NAMALWA (cell line): ENCODE results near the gene TRH.

Experiments used
- DNase-seq: peaks from one replicate; pipeline ENCODE4 v3.0.0-alpha.2; 2015; ENCODE audit warnings: low spot score

The TRH gene, protein sequence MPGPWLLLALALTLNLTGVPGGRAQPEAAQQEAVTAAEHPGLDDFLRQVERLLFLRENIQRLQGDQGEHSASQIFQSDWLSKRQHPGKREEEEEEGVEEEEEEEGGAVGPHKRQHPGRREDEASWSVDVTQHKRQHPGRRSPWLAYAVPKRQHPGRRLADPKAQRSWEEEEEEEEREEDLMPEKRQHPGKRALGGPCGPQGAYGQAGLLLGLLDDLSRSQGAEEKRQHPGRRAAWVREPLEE

DNA sequence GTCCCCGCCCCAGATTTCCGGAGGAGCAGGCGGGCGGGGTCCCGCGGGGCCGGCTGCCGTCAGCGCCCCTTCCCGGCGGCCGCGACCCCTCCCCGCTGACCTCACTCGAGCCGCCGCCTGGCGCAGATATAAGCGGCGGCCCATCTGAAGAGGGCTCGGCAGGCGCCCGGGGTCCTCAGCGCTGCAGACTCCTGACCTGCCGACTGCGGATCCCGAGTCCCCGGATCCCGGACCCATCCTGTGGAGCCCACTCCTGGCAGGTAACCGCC is at the start of gene TRH:
Gene TRH (plus strand): TSS at position 157 of the 269 bp plus-strand sequence. CDS start 1,097 bp downstream, outside the sequence.
- no peak for DNase-seq

DNA sequence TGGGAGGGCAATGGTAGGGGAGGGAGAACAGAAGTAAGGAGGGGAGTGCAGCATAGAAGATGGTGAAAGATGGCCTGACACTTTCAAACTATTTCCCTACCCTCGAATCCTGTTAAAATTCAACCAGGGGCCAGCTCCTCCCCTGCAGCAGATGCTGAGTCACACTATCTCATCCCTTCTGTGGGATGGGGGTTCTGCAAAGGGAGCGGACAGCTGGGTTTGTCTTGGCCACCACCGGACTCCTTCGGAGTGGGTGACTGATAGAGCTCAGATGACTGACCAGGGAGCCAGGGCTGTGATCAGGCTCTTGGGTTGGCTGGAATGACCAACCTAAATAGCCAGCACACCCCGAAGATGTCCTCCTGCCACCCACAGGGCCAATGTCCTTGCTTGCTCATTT is 47.4 kb upstream of the TRH start:
- no peak for DNase-seq

DNA sequence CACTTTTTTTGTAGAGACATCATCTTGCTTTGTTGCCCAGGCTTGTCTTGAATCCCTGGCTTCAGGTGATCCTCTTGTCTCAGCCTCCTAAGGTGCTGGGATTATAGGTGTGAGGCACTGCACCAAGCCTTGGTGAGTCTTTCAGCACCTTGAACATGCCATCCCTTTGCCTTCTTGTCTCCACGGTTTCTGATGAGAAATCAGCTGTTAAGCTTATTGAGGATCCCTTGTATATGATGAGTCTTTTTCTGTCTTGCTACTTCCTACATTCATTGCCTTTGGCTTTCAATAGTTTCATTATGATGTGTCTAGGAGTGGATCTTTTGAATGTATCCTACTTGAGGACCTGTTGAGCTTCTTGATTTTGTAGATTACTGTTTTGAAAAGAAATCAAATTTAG is 45.1 kb upstream of the TRH start:
- no peak for DNase-seq

DNA sequence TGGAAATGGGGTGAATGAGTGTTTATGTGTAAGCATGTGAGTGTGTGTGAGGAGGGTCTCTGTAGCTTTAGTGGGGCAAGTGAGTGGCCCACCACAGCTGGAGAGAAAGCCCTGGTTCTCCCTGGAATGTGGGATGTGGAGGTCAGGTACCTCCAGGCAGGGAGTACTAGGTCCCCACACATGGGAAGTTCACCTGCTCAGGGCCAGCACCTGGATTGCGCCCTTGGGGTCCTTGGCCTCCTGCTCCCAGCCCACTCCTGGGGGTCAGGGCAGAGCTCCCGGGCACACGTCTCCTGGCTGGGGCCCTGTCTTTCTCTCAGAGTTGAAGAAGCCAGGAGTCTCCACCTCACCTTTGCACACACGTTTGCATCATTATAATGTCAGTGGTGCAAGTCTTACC is 41.0 kb upstream of the TRH start:
- DNase-seq = no peak

DNA sequence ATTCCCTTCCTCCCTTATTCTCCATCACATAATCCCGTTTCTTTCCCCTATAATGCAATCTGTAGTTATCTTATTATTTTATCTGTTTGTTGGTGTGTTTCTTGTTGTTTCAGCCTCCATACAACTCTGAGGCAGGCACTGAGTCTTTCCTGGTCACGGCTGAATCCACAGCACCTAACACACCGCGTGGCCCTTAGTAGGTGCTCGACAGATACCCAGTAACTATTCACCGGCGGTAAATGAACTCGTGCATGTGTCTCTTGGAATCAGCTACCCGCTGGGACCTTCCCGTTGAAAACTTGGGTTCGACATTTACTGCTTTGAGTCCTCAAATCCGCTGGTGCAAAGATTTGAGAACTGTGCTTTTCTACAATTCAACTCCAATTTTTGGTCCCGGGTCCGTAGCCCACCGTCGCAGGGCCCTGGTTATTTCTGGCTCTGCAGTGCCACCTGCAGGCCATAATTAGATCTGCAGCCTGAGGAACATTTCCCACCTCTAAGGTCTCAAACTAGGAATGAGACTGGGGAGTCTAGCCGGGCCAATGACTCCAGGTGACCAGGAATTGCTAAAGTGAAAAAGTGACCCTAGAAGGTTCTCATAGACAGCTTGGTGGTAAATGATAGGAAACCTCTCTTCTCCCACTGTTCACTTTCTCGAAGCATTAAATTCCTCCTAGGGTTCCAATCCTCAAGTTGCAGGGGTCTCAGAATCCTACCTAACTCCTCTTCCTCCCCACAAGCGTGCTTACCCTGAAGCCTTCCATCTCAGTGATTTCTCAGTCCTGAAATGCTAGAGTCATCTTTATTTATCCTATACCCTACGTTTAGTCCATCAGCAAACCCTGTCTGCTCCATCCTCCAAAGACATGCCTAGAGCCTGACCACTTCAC is 40.0 kb upstream of the TRH start:
- DNase-seq = peak; percentile 71

DNA sequence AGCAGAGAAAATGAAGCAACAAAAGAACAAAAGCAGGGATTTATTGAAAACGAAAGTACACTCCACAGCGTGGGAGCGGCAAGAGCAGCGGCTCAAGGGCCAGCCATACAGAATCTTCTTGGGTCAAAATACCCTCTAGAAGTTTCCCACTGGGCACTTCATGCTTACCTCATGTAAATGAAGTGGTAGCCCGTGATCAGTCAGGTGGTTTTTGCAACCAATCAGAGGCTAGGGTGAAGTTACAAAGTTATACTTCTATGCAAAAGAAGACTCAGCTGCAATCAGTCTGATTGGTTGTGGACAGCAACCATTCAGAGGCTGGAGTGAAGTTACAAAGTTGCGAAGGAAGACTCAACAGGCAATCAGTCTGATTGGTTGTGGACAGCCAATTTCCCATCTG is 37.8 kb upstream of the TRH start:
- peak; percentile 40 for DNase-seq

DNA sequence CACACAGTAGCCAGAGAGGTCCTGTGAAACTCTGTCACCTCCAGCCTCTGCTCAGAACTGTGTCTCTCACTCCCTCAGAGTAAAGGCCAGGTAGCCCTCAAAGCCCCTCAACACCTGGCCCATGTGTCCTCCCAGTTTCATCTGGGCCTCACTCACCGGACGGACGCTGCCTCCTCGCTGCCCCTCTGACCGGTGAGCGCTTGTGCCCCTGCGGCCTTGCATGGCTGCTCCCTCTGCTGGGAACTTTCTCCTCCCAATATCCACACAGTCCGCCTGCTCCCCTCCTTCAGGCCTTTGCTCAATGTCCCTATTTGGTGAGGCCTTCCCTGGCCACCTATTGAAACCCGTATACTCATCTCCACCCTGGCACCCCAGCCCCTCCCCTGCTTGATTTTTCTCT is 36.8 kb upstream of the TRH start:
- DNase-seq = no peak

DNA sequence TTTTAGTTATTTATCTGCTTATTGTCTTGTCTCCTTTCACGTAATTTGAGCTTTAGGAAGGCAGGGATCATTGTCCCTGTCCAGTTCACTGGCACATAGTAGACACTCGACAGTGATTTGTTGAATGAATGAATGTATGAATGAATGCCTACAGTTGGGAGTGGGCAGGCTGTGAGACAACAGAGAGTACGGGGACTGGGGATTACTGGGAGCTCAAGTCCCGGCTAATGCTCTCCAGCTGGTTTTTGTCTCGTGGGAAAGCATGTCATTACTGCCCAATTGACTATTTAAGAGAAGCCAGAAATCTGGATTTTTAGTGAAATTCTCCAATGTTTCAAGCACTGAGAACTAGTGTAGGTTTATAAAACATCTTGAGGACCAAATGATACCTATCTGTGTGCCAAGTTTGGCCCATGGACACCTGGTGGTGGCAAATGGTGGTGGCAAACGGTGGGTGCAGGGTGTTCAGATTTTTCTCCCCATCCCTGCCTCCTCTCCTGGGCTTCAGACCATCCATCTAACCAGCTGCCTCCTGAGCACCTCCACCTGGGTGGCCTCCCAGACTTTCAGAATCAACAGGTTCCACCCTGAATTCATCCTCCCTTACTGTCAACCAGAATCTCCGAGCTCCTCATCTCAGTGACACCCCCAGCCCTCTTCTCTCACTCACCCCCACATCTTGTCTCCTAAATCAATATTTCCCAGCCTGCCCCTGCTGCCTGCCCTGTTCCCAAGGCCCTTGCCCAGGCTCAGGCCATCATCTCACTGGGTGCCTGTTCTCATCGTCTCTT is 36.2 kb upstream of the TRH start:
- DNase-seq = peak; percentile 33

DNA sequence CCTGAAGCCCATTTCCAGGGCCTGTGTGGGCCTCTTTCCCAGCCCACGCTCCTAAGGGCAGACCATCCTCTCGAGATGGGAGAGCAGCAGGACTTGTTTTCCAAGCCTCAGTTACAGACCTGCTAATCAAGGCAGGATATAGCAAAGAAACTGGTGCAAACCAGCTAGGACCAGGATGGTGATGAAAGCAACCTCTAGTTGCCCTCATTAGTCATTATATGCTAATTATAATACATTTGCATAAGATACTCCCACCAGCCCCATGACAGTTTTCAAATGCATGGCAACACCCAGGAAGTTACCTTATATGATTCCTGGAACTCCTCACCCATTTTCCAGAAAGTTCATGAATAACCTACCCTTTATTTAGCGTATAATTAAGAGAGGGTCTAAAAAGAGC is 34.4 kb upstream of the TRH start:
- peak; percentile 25 for DNase-seq

DNA sequence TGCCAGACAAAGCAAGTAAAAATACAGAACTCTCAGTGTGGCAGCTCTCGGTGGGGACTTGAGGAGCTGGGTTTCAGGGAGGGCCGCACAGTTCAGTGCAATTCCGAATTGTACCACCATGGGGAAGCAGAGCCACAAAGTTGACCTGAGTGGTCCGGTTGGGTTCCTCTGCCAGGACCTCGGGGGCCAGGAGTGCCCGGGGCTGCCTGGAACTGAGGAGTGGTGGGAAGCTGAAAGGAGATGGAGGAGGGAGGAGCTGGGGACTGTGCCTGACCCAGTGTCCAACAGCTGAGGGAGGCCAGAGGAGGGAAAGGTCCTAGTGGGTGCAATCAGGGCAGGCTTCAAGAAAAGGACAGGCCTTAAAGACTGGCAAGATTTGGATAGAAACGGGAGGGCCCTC is 32.2 kb upstream of the TRH start:
- DNase-seq = peak; percentile 84

DNA sequence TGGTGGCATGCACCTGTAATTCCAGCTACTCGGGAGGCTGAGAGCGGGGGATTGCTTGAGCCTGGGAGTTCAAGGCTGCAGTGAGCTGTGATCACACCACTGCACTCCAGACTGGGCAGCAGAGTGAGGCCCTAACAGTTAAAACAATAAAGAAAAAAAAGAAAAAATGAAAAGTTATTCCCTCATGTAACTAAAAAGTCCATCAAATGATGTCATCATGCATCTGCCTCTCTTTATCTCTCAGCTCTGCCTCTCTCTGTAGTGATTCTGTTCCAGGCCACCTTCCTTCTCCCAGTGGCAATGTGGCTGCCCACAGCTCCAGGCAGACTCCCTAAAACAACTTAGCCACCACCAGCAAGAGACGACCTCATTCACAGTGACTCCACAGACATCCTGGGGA is 31.5 kb upstream of the TRH start:
- no peak for DNase-seq

DNA sequence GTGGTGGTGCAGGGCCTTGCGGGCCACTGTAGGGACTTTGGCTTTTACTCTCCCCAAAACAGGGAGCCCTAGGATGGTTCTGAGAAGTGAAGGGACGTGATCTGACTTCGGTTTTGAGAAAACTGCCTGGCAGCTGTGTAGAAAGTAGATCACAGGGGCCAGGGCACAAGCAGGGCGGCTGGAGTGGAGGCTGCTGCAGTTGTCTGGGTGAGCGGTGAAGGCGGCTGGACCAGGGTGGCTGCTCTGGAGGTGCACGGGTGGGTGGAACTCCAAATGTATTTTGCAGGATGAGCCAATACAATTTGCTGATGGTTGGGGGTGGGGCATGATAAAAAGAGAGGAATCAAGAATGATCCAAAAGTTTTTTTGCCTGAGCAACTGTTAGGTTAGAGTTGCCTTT is 29.8 kb upstream of the TRH start:
- no peak for DNase-seq

DNA sequence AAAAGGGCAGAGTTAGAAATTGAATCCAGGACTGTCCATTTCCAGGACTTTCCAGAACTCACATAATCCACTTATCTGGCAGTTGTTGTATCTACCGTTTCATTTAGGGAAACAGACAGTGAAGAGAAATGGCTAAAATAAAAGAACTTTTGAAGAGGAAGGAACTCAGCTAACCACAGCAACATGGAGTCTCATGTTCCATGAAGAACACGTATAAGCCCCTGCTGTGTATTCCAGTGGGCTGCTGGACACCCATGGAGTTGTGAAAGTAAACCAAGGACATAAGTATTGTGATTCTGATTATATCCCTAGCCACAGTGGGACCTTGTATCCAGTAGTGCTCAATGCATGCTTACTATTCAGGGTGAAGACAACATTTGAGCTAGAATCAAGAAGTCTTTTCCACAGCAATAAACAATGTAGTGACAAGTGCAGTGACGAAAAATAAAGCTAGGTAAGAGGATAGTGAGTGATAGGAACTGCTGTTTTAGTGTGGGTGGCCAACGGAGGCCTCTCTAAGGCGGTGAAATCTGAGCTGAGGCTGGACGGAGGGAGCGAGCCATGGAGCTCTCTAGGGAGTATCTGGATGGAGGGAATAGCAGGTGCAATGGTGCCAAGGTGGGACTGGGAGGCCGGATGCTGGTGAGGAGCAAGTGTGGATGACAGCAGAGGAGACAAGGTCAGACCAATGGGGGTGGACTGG is 26.8 kb upstream of the TRH start:
- DNase-seq = no peak

DNA sequence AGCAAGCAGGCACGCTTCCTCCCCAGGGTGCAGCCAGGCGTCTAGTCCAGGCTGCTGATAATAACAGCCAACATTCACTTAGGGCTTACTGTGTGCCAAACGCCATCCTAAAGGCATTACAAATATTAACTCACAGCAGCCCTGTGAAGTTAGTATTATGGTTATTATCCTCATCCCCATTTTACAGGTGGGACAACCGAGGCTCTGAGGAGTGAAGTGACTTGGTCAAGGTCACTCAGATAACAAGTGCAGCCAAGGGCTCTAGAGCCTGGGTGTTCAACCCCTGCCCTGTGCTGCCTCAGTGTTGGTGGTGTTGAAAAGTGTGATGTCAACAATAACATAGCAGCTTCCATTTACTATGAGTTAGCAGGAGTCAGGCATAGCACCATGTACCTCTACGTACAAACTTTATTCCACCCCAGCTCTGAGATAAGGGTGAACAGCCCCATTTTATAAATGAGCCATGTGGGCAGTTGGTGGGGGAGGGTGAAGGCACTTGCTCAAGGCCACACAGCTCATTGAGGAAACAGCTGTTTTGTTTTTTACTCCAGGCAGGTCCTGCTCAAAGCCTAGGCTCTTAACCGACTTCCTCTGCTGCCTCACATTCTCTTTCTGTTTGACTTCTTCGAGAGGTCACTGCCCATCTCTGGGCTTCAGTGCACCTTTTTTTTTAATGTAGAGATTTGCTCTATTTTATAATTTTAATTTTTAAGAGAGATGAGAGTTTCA is 24.0 kb upstream of the TRH start:
- no peak for DNase-seq

DNA sequence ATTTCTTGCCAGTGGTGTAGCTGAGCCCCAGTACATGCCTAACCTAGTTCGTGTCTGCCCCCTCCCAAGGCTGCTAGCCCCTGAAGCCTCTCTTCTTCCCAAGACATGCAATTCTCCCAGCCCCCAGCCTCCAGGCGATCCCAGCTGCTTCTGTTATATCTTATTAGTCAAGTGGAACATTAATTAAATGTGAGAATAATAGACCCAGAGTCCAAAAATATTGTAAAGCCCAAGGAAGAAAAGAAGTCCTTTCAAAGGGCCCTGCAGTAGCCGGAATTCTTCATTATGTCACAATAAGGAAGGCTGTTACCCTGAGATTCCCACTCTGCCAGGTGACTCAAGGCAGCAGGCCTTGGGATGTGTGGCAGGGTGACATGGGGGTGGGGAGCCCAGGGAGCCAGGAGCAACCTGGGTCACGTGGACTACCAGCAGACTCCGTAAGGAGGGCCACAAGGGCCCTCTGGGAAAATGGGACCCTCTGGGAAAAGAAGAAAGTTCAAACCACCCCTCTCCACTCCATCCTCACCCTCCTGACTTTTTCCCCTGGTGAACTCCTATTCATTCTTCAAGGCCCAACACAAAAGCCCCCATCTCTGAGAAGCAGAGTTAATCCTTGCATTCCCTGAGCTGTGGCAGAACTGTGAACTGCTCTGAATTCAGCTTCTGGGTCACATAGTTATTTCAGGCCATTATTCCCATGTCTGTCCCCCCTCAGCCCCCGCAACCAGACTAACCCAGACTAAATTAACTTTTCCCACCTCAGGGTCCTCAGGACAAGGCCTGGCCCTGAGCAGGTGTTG is 21.8 kb upstream of the TRH start:
- DNase-seq = no peak

DNA sequence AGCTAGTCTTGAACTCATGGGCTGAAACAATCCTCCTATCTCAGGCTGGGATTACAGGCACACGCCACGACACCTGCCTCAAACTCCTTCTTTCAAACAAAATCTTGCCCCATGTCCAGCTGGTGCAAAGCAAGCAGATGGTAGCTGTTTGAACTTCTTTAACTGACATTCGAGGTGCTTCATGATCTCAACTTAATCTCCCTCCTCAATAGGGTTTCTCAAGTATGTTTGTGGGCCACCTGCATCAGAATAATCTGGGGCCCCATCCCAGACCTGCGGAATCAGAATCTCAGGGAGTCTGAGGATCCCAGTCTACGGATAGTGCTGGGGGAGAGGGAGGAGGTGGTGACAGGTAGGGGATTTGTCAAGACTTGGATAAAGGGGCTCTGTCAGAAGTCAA is 20.9 kb upstream of the TRH start:
- no peak for DNase-seq

DNA sequence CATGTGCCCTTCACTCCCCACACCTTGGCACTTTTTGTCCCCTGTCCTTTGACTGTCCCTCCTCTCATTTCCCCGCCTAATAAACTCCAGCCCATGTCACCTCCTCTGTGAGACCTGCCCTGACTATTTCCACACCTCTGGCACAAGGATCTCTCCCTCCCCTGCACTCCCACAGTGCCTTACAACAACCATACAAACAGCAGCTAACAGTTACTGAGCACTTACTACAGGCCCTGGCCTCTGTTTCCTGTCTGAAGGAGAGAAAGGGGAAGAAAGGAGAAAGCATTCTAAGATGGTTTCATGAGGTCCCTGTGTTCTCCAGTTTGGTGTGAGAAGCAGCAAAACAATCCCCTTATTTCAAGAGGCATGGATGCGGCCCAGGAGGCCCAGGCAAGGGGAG is 20.0 kb upstream of the TRH start:
- no peak for DNase-seq

DNA sequence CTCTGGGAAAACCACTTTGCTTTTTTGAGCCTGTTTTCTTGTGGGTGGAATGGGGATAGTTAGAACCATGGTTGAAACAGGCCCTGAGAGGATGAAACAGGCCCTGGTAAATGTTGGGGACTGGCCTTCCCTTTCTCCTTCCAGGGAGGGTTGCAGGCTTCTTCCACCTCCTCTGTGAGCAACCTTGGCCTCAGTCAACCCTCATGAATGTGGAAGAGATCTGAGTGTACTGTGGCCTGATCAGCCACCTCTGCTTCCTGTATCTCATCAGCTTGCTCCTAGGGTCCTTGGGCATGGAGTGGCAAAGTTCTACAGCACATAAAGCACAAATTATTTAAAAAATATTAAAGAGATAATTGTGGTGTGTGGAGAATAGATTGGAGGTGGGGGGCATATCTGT is 17.6 kb upstream of the TRH start:
- no peak for DNase-seq

DNA sequence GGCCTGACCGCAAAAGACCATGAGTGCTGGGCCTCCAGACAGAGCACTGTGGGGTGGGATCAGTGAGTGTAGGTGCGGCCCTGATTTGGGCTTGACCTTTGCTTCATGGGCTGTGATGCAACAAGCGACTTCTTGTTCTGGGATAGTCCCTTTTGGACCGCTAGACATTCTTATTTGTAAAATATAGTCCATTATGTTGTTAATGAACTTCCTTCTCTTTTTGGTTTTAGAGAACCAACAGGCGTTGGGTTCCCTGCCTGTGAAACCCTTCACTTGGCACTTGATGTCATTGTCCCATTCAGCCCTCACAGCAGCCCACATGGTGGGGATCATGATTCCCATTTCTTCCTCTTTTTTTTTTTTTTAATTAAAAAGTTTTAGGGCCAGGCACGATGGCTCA is 15.8 kb upstream of the TRH start:
- no peak for DNase-seq

DNA sequence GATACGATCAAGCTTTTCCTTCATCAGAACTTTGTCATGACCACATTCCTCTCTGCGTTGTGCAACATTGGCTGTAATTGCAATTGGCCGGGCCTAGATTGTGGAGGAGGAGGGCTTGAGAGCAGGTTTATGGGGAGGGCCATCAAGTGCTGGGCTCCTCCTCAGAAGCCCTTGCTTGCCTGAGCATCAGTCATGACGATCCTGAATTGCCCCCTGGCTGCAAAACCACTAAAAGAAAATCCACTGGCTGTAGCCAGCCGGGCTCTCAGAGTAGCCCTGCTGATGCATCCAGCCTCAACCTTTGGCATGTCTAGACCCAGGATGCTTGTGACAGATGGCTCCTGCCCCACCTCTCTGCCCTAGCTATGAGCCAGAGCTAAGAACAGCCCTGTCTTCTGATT is 13.4 kb upstream of the TRH start:
- DNase-seq = no peak

DNA sequence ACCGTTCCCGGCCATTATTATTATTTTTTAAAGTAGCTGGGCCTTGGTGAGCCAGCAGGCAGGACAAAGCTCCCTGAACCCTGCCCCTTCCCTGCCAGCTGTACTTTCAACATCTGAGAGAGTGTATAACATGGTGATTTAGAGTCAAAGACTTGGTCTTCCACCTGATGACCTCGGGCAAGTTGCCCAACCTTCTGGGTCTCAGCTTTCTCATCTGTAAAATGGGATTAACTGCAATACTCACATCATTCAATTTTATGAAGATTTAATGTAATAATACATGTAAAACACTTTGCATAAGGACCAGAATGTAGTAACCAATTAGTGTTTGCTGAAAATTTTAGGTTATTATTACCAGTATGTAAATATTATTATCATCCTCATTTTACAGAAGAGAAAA is 11.9 kb upstream of the TRH start:
- DNase-seq = no peak
